Heart right ventricle (tissue), 16 donors: ENCODE results near the gene NLGN3. TPM values are rescaled to one million over a fixed set of nuclear protein-coding genes. Genes with fewer than 3 reads are reported as not detected.
A peak's percentile ranks its signal among the peaks of the same experiment; 100 is the strongest.

Experiments used
- ATAC-seq, 8 donors: fragments of 200-7000 bp; cut with Tn5 transposase; one replicate each; pipeline ENCODE4 v1.9.1; 2020; ENCODE audit warnings: mild to moderate bottlenecking in 8 of 8, moderate library complexity in 8 of 8, moderate number of reproducible peaks in 1 of 8
- DNase-seq, 2 donors: peaks; one replicate each; pipeline ENCODE4 v3.0.0-alpha.2; 2020
- H3K27ac ChIP-seq, 10 donors: fragments of 200-600 bp; sonication (generic) in 2 of 10; one replicate each; pipeline versions ENCODE4 v1.5.0 to v1.8.0; 2020 to 2022; ENCODE audit warnings: mild to moderate bottlenecking in 3 of 10
- H3K27me3 ChIP-seq, 7 donors: fragments of 200-600 bp; one replicate each; pipeline ENCODE4 v1.8.0; 2021 to 2022; ENCODE audit warnings: mild to moderate bottlenecking in 2 of 7
- H3K36me3 ChIP-seq, 9 donors: fragments of 200-600 bp; sonication (generic) in 1 of 9; one replicate each; pipeline versions ENCODE4 v1.5.0 to v1.8.0; 2020 to 2022; ENCODE audit warnings: mild to moderate bottlenecking in 2 of 9
- H3K4me1 ChIP-seq, 9 donors: fragments of 200-600 bp; sonication (generic) in 1 of 9; one replicate each; pipeline versions ENCODE4 v1.5.0 to v1.8.0; 2020 to 2022; ENCODE audit warnings: mild to moderate bottlenecking in 4 of 9
- H3K4me3 ChIP-seq, 10 donors: fragments of 200-600 bp; sonication (generic) in 2 of 10; one replicate each; pipeline versions ENCODE4 v1.5.0 to v1.8.0; 2020 to 2022; ENCODE audit warnings: mild to moderate bottlenecking in 7 of 10, moderate library complexity in 2 of 10
- H3K9me3 ChIP-seq, 11 donors: fragments of 200-600 bp in 10 of 11; sonication (generic) in 2 of 11; one replicate each; pipeline versions ENCODE4 v1.5.0 to v1.8.0; 2013 to 2022; ENCODE audit warnings: mild to moderate bottlenecking in 2 of 11, control low read depth in 1 of 11, moderate library complexity in 1 of 11
- WGBS, 2 donors: extraction: QIAGEN DNeasy Blood & Tissue Kit; methylation state at CpG; one replicate each; pipeline ENCODE4 v1.1.7; 2013; ENCODE audit warnings: inconsistent platforms in 1 of 2; 5-methylcytosine and 5-hydroxymethylcytosine counted together
- intact Hi-C, 10 donors: fragments of 100-400 bp; cut with DNase I; formaldehyde crosslinking; loops; one replicate each; pipeline versions ENCODE4 v1.11.1 to v1.14.2; 2022
- polyA plus RNA-seq, 2 donors: library from polyadenylated mRNA; stranded (reverse); fragments of 200-250 nt; gene quantifications; one replicate each; pipeline ENCODE4 v1.2.3, GENCODE V29; 2013
- total RNA-seq, 10 donors: library from RNA; stranded (reverse); fragmentation: NEBNext Ultra II Directional in 3 of 10; extraction: Animal tissue kit (Norgen Biotek cat#: 25700) in 3 of 10; gene quantifications; one replicate each; pipeline versions ENCODE4 v1.2.1 to v1.2.4, GENCODE V29; 2021 to 2023
- TF ChIP-seq, protein P1 (sequence below), 9 donors: fragments of 200-600 bp; sonication (generic) in 2 of 9; IDR thresholded peaks; one replicate each; pipeline versions ENCODE4 v1.5.0 to v1.8.0; 2021 to 2022; ENCODE audit warnings: antibody characterized with exemption in 9 of 9, mild to moderate bottlenecking in 5 of 9, moderate library complexity in 1 of 9
- donor health status: Arrhythmogenic right ventricular cardiomyopathy.
- donor health status: ischemic (EF 13 %, LVEDD 7.1; RV severe dilation, severe dysfunction).
- donor health status: healthy with polysubstance abuse.
- donor health status: DM: no; HTN: yes; CAD: no.
- donor health status: DM: no; HTN: no; CAD: no.
- donor health status: ischemic (EF 25% LVEDD 6.9; RV normal size, moderate dysfunction).
- donor health status: ischemic (EF 25% LVEDD 5.7; RV mildly dilated, moderate dysfunction).
- donor health status: healthy.
- donor health status: DM: yes; HTN: yes; CAD: no.
- donor health status: Ischemic cardiomyopathy.
- donor health status: ischemic (EF 35%, LVEDD 5.7; RV mildly dilated, moderate dysfunction).
- donor health status: nonischemic (EF 11% LVEDD 7.7; RV severe dilation, severe dysfunction).
- donor health status: DM: yes; HTN: yes; CAD: no.
- donor health status: PGD.
- donor health status: ischemic (EF 29% LVEDD 5.4; RV normal size, mild dysfunction).
- donor health status: nonischemic (EF 23%, LVEDD 6.1; RV moderate dilation, normal function).

NLGN3 gene
- total and polyA plus RNA-seq, 12 donors: 0.16 to 0.94 (median 0.51) TPM

DNA sequence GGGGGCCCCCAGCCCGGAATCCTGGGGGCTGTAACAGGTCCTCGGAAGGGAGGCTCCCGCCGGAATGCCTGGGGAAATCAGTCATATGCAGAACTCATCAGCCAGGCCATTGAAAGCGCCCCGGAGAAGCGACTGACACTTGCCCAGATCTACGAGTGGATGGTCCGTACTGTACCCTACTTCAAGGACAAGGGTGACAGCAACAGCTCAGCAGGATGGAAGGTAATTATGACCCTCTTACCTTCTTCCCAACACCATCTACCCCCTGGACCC, 47.9 kb upstream of the NLGN3 start:
- intact Hi-C loops: loop anchor here in 2 of 10 donors (5.0 kb wide), 2 partner anchors 36 to 86 kb away; no protein-coding TSS in a partner anchor
- H3K36me3 ChIP-seq: peaks cover 0 to 4% (median 0%) of the 10 kb centered on the region in 9 donors
- ATAC-seq (peak in 4 of 8 donors; percentile 8 to 30 (median 18)), DNase-seq (no peak)
- peaks cover 0 to 33% (median 0%) of the 10 kb centered on the region in 7 donors for H3K27me3 ChIP-seq
- peaks cover 0 to 20% (median 9%) of the 10 kb centered on the region in 9 donors for H3K4me1 ChIP-seq
- peak overlapping the region; percentile 41 to 67 (median 62) for H3K4me3 ChIP-seq
- WGBS, 2 donors: 4 to 5% methylated on average over 9 of the region's 9 CpGs
- H3K27ac ChIP-seq: peak overlapping the region in 7 of 10 donors; percentile 6 to 77 (median 52)
- TF ChIP-seq, protein P1, sequence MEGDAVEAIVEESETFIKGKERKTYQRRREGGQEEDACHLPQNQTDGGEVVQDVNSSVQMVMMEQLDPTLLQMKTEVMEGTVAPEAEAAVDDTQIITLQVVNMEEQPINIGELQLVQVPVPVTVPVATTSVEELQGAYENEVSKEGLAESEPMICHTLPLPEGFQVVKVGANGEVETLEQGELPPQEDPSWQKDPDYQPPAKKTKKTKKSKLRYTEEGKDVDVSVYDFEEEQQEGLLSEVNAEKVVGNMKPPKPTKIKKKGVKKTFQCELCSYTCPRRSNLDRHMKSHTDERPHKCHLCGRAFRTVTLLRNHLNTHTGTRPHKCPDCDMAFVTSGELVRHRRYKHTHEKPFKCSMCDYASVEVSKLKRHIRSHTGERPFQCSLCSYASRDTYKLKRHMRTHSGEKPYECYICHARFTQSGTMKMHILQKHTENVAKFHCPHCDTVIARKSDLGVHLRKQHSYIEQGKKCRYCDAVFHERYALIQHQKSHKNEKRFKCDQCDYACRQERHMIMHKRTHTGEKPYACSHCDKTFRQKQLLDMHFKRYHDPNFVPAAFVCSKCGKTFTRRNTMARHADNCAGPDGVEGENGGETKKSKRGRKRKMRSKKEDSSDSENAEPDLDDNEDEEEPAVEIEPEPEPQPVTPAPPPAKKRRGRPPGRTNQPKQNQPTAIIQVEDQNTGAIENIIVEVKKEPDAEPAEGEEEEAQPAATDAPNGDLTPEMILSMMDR (IDR thresholded peaks at IDR 0.05): no peak
- no peaks in the 10 kb centered on the region for H3K9me3 ChIP-seq

DNA sequence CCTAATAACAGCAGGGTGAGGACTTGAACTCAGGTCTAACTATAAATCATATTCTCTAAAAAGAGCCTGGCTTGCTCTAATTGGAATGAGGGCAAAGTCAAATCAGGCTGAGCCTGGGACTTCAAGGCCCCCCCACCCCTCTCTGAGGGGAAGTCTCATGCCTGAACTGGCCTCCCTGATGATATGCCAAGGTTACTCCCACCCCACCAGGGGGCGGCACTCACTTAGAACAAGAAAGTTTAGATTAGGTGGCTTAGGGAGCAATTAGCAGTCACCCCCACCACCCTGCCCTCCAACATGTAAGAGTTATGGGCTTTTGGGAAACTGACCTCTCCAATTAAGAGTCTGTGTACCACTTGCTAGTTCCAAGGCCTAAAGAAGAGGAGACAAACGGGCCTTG, 46.3 kb upstream of the NLGN3 start:
- intact Hi-C loops: loop anchor here in 3 of 10 donors (1.0 to 5.0 kb wide), 3 partner anchors 31 to 84 kb away; no protein-coding TSS in a partner anchor
- H3K27me3 ChIP-seq: peaks cover 0 to 33% (median 0%) of the 10 kb centered on the region in 7 donors

DNA sequence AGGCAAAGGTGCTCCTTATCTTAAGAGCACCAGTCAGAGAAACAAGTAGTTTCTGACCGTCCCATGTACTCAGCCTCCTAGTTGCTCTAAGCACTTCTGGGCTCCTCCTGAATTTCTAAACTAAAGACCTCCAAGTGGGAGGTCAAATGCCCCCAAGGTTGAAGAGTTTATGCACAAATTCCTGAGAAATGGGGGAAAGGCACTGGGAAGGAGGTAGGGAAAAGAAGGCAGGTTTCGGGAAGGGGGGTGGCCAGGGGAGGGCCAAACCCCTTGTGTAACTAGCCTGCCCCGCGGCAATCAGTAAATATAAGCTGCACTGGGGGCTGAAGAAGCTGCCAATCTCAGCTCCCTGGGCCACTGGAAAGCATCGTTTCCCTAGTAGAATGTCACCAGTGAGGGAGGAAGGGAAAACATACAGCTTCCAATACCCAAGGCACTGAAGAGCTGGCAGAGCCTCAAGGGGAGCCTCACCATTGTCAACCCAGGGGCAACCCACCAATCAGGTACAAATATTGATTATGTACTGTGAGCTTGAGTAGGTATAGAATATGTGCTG, 45.6 kb upstream of the NLGN3 start:
- Histone ChIP-seq H3K27ac (no peak overlapping the region), H3K27me3 (peaks cover 0 to 33% (median 0%) of the 10 kb centered on the region in 7 donors)
- intact Hi-C loops: loop anchor here in 3 of 10 donors (1.0 to 5.0 kb wide), 3 partner anchors 30 to 83 kb away; no protein-coding TSS in a partner anchor

More for the DNA sequence above, 46.3 kb upstream of the NLGN3 start:
- H3K36me3 ChIP-seq: peaks cover 0 to 4% (median 0%) of the 10 kb centered on the region in 9 donors
- no peaks in the 10 kb centered on the region for H3K9me3 ChIP-seq
- H3K4me3 ChIP-seq: no peak overlapping the region
- H3K4me1 ChIP-seq: peaks cover 0 to 26% (median 9%) of the 10 kb centered on the region in 9 donors
- 16 to 47% methylated on average over 2 of the region's 2 CpGs for WGBS, 2 donors
- DNase-seq: peak; percentile 43 to 54
- no peak overlapping the region for H3K27ac ChIP-seq
- TF ChIP-seq, protein P1 (IDR thresholded peaks at IDR 0.05): peak in 7 of 9 donors; percentile 48 to 63 (median 52)
- peak in 2 of 8 donors; percentile 27 to 29 for ATAC-seq

DNA sequence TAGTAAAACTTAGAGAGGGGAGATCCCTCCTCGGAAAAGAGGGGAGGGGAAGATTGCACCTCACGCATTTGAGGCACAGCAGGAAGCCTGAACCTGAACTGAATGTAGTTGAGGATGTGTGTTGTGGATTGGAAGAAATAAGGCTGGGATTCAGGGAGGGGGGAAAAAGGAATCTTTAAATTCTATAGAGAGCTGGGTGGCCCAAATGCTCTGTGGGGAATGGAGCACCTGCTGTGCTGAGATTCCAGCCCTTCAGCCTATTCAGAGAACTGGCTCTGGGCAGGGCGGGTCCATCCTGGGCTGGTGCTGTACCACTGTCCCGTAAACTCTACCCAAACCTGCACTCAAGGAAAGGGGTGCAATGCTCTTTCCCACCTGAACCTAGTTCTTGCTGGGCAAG, 44.9 kb upstream of the NLGN3 start:
- Histone ChIP-seq H3K4me1 (peaks cover 0 to 41% (median 9%) of the 10 kb centered on the region in 9 donors), H3K27ac (no peak overlapping the region), H3K4me3 (no peak overlapping the region), H3K9me3 (no peaks in the 10 kb centered on the region), H3K27me3 (peaks cover 0 to 27% (median 0%) of the 10 kb centered on the region in 7 donors), H3K36me3 (peaks cover 0 to 4% (median 0%) of the 10 kb centered on the region in 9 donors)
- no peak for ATAC-seq
- DNase-seq: no peak
- TF ChIP-seq, protein P1 (IDR thresholded peaks at IDR 0.05): no peak
- intact Hi-C loops: loop anchor here in 2 of 10 donors (5.0 kb wide), 2 partner anchors 33 to 83 kb away; no protein-coding TSS in a partner anchor
- WGBS, 2 donors: 93 to 99% methylated on average over 4 of the region's 4 CpGs

More for the DNA sequence above, 45.6 kb upstream of the NLGN3 start:
- TF ChIP-seq, protein P1 (IDR thresholded peaks at IDR 0.05): no peak
- no peaks in the 10 kb centered on the region for H3K9me3 ChIP-seq
- ATAC-seq: no peak
- WGBS, 2 donors: 79 to 86% methylated on average over 3 to 5 of the region's 5 CpGs
- H3K4me3 ChIP-seq: no peak overlapping the region
- H3K36me3 ChIP-seq: peaks cover 0 to 4% (median 0%) of the 10 kb centered on the region in 9 donors
- peaks cover 0 to 33% (median 9%) of the 10 kb centered on the region in 9 donors for H3K4me1 ChIP-seq
- no peak for DNase-seq
